Karpas-422 (cell line): Measurements from ENCODE around the gene TTBK1. TPM values are rescaled to one million over a fixed set of nuclear protein-coding genes. Genes with fewer than 3 reads are reported as not detected.
A peak's percentile ranks its signal among the peaks of the same experiment; 100 is the strongest.

Experiments
- DNase-seq: peaks from one replicate; pipeline ENCODE4 v3.0.0-alpha.2; 2015
- H2AFZ ChIP-seq: fragments of 200-600 bp; sonication (generic); 2 replicates; pipeline ENCODE4 v1.6.1; 2014; ENCODE audit warnings: antibody characterized with exemption, low read length, mixed read lengths
- H3K27ac ChIP-seq: fragments of 200-600 bp; sonication (generic); 2 replicates; pipeline ENCODE4 v1.5.1; 2014; ENCODE audit warnings: mild to moderate bottlenecking, low read length, moderate library complexity
- H3K27me3 ChIP-seq: fragments of 200-600 bp; sonication (generic); 2 replicates; pipeline ENCODE4 v1.6.1; 2014; ENCODE audit warnings: low read length, mixed read lengths
- H3K36me3 ChIP-seq: fragments of 200-600 bp; sonication (generic); 2 replicates; pipeline ENCODE4 v1.6.1; 2014; ENCODE audit warnings: low read length, mixed read lengths; ENCODE audit not compliant: insufficient read depth
- H3K4me1 ChIP-seq: fragments of 200-600 bp; sonication (generic); 2 replicates; pipeline ENCODE4 v1.6.1; 2014; ENCODE audit warnings: mild to moderate bottlenecking, low read length, mixed read lengths
- H3K4me2 ChIP-seq: fragments of 200-600 bp; sonication (generic); 2 replicates; pipeline ENCODE4 v1.6.1; 2014; ENCODE audit warnings: low read length, low read depth, mild to moderate bottlenecking; ENCODE audit not compliant: poor library complexity, severe bottlenecking
- H3K4me3 ChIP-seq: fragments of 200-600 bp; sonication (generic); 2 replicates; pipeline ENCODE4 v1.5.1; 2014; ENCODE audit warnings: mild to moderate bottlenecking, antibody characterized with exemption, low read length, mixed read lengths
- H3K79me2 ChIP-seq: fragments of 200-600 bp; sonication (generic); 2 replicates; pipeline ENCODE4 v1.6.1; 2014; ENCODE audit warnings: mild to moderate bottlenecking, low read length, mixed read lengths
- H3K9ac ChIP-seq: fragments of 200-600 bp; sonication (generic); 2 replicates; pipeline ENCODE4 v1.6.0; 2014; ENCODE audit warnings: low read length
- H3K9me2 ChIP-seq: fragments of 200-600 bp; sonication (generic), shearing (Covaris generic); replicated peaks from 2 replicates; pipeline ENCODE4 v1.6.0; 2014; ENCODE audit warnings: mild to moderate bottlenecking, low read length, moderate library complexity; ENCODE audit not compliant: insufficient read depth
- H3K9me3 ChIP-seq: fragments of 300-700, 200-600 bp; sonication (generic); 2 replicates; pipeline ENCODE4 v1.6.1; 2014; ENCODE audit warnings: low read length, mixed read lengths
- H4K20me1 ChIP-seq: fragments of 200-600 bp; sonication (generic); 2 replicates; pipeline ENCODE4 v1.6.1; 2014; ENCODE audit warnings: mild to moderate bottlenecking, antibody characterized with exemption, low read length, low read depth; ENCODE audit not compliant: insufficient read depth
- total RNA-seq: library from RNA; depleted of rRNA; stranded (reverse); fragments of >200 nt; shearing (Covaris generic); gene quantifications from 2 replicates; pipeline ENCODE4 v1.2.3, GENCODE V29; 2014; ENCODE audit warnings: low replicate concordance

TTBK1 gene
- total RNA-seq, 1 experiment from 2014 or later: 0.34 TPM

DNA sequence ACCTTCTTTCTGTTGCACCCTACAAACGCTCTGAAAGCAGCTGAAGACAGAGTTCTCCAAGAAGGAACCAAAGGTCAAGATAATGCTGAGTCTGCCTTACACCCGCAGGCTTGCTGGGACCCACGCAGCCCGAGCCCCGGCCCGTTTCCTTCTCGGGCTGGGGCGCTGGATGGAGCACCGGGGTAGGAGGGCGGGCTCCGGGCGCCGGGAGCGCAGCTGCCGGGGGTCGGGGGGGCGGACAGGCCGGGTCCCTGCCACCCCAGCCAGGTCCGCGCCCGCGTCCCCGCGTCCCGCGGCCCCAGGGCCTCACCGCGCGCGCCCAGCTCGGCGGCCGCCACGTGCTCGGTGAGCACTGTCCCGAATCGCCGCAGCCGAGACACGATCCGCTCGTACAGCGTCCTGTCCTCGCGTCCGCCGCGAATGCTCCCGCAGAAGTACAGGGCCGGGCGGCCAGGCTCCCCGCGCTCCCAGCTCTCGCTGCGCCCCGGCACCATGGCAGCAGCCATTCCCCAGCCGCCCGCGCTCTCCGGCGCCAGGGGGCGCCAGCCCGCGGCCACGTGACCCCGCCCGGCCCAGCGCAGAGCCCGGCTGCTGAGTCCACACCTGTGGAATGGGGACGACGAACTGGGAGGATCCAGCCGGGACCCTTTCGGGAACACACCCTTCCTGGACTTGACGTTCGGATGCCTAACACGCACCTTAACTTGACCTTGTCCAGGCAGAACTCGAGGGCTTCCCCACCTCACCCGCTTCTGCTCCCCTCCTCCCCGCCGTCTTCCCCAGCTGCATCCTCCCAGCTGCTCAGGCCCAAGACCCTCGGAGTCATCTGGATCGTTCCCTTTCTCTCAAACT, 14.1 kb upstream of the TTBK1 start, which contains the start of gene DNPH1:
TSS of gene DNPH1 (minus strand) at position 531 of the 852 bp plus-strand sequence. CDS start at position 506, 25 bp downstream.
- no peaks in the 10 kb centered on the region for H4K20me1 ChIP-seq
- H3K4me3 ChIP-seq: peak within 1 kb of the TSS; percentile 69

DNA sequence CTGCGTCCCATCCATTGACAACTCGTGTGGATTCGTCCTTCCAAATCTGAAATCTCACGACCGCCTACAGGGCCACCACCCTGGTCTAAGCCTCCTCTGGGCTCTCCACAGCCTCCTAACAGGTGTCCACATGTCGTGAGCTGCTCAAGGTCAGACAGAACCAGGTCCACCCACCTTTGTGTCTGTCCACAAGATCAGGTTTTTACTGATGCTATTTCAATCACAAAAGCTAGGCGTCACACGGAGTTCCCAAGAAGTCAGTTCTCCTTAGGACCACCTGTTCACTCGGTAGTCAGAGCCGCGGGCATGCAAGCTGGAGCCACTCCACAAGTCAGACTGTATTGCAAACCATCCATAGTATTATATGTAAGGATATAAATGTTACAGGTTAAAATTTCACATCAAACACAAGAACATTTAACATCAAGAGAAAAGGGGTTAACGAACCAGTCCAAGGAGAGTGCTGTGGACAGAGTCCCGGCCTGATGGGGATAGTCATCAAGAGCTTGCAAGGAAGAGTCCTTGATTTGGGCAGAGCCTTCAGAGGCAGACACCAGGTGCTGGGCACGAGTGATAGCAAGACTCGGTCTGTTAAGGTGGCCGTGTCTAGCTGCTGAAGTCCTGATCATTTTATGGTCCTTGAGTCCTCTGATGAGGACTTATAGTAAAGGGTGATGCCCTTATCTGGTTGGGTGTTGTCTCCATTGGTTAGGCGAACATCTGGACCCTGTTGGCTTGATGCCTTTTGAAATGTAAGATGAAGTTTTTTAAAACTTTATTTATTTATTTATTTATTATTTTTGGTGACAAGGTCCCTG, 13.3 kb upstream of the TTBK1 start:
- Histone ChIP-seq H3K36me3 (no peaks in the 10 kb centered on the region), H3K9me2 (no peaks in the 10 kb centered on the region), H3K4me2 (peak overlapping the region; percentile 67), H4K20me1 (no peaks in the 10 kb centered on the region), H3K4me1 (peaks cover 14% of the 10 kb centered on the region), H3K9ac (peak overlapping the region; percentile 73; the same call in 1 of the 2 replicates), H3K27me3 (no peaks in the 10 kb centered on the region), H2AFZ (peak overlapping the region; percentile 40), H3K79me2 (peaks cover 18% of the 10 kb centered on the region), H3K27ac (no peak overlapping the region), H3K9me3 (no peaks in the 10 kb centered on the region), H3K4me3 (peak overlapping the region; percentile 69; the same call in 1 of the 2 replicates)
- no peak for DNase-seq

More for the DNA sequence above, 14.1 kb upstream of the TTBK1 start, which contains the start of gene DNPH1:
- Histone ChIP-seq H2AFZ (peak within 1 kb of the TSS; percentile 40), H3K36me3 (0 out of 2 replicates have a peak, but pooled peaks cover under 1% of the 10 kb centered on the region), H3K4me2 (peak within 1 kb of the TSS; percentile 67), H3K79me2 (peaks cover 18% of the 10 kb centered on the region), H3K9me3 (no peaks in the 10 kb centered on the region), H3K27me3 (no peaks in the 10 kb centered on the region), H3K9ac (peak within 1 kb of the TSS; percentile 73), H3K9me2 (no peaks in the 10 kb centered on the region), H3K4me1 (peaks cover 19% of the 10 kb centered on the region), H3K27ac (no peak within 1 kb of the TSS)
- peak; percentile 93 for DNase-seq

DNA sequence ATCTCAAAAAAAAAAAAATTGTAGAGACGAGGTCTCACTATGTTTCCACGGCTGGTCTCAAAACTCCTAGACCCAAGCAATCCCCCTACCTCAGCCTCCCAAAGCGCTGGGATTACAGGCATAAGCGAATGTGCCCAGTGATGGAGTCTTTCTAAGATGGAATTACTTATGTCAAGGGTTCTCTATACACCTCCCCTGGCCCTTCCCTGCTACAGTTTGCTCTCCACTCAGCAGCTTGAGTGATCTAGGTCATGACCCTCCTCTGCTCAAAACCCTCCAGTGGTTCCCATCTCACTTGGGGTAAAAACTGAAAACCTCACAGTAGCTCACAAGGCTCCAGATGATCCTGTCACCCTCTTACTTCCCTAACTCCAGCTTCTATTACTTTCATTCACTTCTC, 12.2 kb upstream of the TTBK1 start:
- Histone ChIP-seq H3K9me3 (no peaks in the 10 kb centered on the region), H3K27ac (no peak overlapping the region), H3K9ac (no peak overlapping the region), H3K9me2 (no peaks in the 10 kb centered on the region), H3K79me2 (peaks cover 18% of the 10 kb centered on the region), H3K4me2 (no peak overlapping the region), H4K20me1 (no peaks in the 10 kb centered on the region), H2AFZ (no peak overlapping the region), H3K4me3 (no peak overlapping the region), H3K4me1 (peaks cover 14% of the 10 kb centered on the region), H3K36me3 (no peaks in the 10 kb centered on the region), H3K27me3 (no peaks in the 10 kb centered on the region)
- DNase-seq: no peak

DNA sequence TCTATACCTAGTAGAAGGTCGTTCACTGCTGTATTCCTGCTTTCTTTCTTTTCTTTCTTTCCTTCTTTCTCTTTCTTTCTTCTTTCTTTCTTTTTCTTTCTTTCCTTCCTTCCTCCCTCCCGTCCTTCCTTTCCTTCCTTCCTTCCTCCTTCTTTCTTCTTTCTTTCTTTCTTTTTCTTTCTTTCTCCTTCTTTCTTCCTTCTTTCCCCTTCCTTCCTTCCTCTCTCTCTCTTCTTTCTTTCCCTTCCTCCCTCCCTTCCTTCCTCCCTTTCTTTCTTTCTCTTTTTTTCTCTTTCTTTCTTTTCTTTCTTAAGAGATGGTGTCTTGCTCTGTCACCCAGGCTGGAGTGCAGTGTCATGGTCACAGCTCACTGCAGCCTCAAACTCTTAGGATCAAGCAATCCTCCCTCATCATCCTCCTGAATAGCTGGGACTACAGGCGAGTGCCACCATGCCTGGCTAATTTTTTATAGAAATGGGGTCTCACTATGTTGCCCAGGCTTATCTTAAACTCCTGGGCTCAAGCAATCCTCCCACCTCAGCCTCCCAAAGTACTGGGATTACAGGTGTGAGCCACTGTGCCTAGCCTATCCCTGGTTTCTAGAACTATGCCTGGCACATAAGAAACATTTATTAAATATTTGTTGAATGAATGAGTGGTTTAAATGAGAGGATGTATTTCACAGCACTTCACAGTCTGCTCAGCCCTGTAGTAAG, 11.4 kb upstream of the TTBK1 start:
- Histone ChIP-seq H4K20me1 (no peaks in the 10 kb centered on the region), H3K9me3 (no peaks in the 10 kb centered on the region), H2AFZ (no peak overlapping the region), H3K9me2 (no peaks in the 10 kb centered on the region), H3K4me3 (no peak overlapping the region), H3K27ac (no peak overlapping the region), H3K36me3 (no peaks in the 10 kb centered on the region), H3K79me2 (peaks cover 14% of the 10 kb centered on the region), H3K4me1 (peaks cover 14% of the 10 kb centered on the region), H3K4me2 (no peak overlapping the region), H3K27me3 (no peaks in the 10 kb centered on the region), H3K9ac (no peak overlapping the region)
- DNase-seq: no peak

DNA sequence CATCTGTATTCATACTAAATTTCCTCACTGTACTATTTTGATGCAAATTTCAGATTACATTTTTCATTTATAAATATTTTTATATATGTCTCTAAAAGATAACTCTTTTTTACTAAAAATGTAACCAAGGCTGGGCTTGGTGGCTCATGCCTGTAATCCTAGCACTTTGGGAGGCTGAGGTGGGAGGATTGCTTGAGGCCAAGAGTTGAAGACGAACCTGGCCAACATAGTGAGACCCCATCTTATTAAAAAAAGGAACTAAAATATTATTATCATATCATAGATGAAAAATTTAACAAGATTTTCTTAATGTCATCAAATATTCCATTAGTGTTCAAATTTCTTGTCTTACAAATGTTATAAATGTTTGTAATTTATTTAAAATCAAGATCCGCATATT, 7.4 kb upstream of the TTBK1 start:
- no peaks in the 10 kb centered on the region for H3K79me2 ChIP-seq
- H3K27me3 ChIP-seq: no peaks in the 10 kb centered on the region
- H3K9me3 ChIP-seq: no peaks in the 10 kb centered on the region
- no peak overlapping the region for H3K4me2 ChIP-seq
- H3K4me1 ChIP-seq: no peaks in the 10 kb centered on the region
- no peaks in the 10 kb centered on the region for H3K9me2 ChIP-seq
- H3K4me3 ChIP-seq: no peak overlapping the region
- H3K36me3 ChIP-seq: no peaks in the 10 kb centered on the region
- no peak for DNase-seq
- no peak overlapping the region for H3K27ac ChIP-seq
- no peak overlapping the region for H2AFZ ChIP-seq
- no peak overlapping the region for H3K9ac ChIP-seq
- no peaks in the 10 kb centered on the region for H4K20me1 ChIP-seq

DNA sequence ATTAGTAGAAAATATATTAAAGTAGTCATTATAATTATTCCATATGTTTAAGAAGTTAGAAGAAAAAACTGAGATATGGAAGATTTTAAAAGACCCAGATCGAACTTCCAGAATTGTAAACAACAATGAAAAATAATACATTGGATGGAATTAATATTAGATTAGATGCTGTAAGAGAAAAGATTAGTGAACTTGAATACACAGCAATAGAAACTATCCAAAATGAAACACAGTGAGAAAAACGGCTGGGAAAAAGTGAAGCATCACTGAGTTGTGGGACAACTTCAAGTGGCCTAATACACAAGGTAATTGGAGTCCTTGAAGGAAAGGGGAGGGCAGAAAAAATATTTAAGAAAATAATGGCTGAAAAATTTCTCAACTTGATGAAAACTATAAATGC, 4.2 kb upstream of the TTBK1 start:
- no peaks in the 10 kb centered on the region for H3K79me2 ChIP-seq
- DNase-seq: no peak
- H2AFZ ChIP-seq: no peak overlapping the region
- no peak overlapping the region for H3K4me3 ChIP-seq
- no peaks in the 10 kb centered on the region for H3K27me3 ChIP-seq
- no peak overlapping the region for H3K9ac ChIP-seq
- no peaks in the 10 kb centered on the region for H3K36me3 ChIP-seq
- no peak overlapping the region for H3K4me2 ChIP-seq
- no peaks in the 10 kb centered on the region for H3K4me1 ChIP-seq
- no peaks in the 10 kb centered on the region for H3K9me2 ChIP-seq
- H4K20me1 ChIP-seq: no peaks in the 10 kb centered on the region
- H3K9me3 ChIP-seq: no peaks in the 10 kb centered on the region
- no peak overlapping the region for H3K27ac ChIP-seq

DNA sequence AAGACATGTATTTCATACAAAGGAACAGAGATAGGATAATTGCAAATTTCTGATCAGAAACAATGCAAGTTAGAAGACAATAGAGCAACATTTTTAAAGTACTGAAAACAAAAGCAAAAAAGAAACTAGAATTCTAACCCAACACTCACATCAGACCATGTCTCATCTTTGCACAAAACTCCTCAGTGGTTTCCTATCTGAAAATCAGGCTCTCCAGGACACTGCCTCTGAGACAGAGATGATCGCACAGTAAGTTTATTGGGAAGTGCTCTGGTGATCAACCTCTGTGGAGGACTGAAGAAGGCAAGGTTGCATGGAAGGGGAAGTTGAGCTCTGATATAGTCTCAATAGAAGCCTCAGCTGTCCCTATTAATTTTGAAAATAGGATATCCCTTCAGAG, 2.3 kb upstream of the TTBK1 start:
- no peak overlapping the region for H3K4me3 ChIP-seq
- H3K9me2 ChIP-seq: no peaks in the 10 kb centered on the region
- no peaks in the 10 kb centered on the region for H3K36me3 ChIP-seq
- H2AFZ ChIP-seq: no peak overlapping the region
- H3K4me2 ChIP-seq: no peak overlapping the region
- peaks cover 10% of the 10 kb centered on the region for H3K4me1 ChIP-seq
- H3K27ac ChIP-seq: no peak overlapping the region
- H3K9ac ChIP-seq: peak overlapping the region; percentile 29; the same call in 1 of the 2 replicates
- no peaks in the 10 kb centered on the region for H3K27me3 ChIP-seq
- no peaks in the 10 kb centered on the region for H4K20me1 ChIP-seq
- no peak for DNase-seq
- H3K9me3 ChIP-seq: no peaks in the 10 kb centered on the region
- no peaks in the 10 kb centered on the region for H3K79me2 ChIP-seq
